Esophagus muscularis mucosa (tissue), 3 donors: ENCODE data around the gene TMEM126A.

Experiments used
- EP300 ChIP-seq: sonication (generic); formaldehyde crosslinking; IDR thresholded peaks from one replicate; pipeline ENCODE4 v1.6.1; 2017; ENCODE audit warnings: antibody characterized with exemption
- POLR2A ChIP-seq: fragments of 450-650 bp; IDR thresholded peaks from one replicate; pipeline ENCODE4 v1.6.1; 2017; ENCODE audit warnings: antibody characterized with exemption, moderate library complexity, mild to moderate bottlenecking, low read depth
- POLR2AphosphoS5 ChIP-seq, 2 donors: sonication (generic); formaldehyde crosslinking; IDR thresholded peaks; one replicate each; pipeline ENCODE4 v1.6.1; 2017; ENCODE audit warnings: antibody characterized with exemption in 2 of 2

GRCh38 chr11:85663753-85664614, 16.2 kb downstream of the TMEM126A start:
- TF ChIP-seq POLR2A (no peak), EP300 (no peak), POLR2AphosphoS5 (IDR thresholded peaks at IDR 0.05) (peak in 1 of 2 donors; percentile 50)
